K562 (cell line): Measurements from ENCODE around the gene MRPL40. TPM values are rescaled to one million over a fixed set of nuclear protein-coding genes. Genes with fewer than 3 reads are reported as not detected.

ENCODE experiments used
- HDAC8 ChIP-seq: fragments of 450-650 bp; IDR thresholded peaks from 2 replicates; pipeline ENCODE4 v1.6.1; 2016; ENCODE audit warnings: mild to moderate bottlenecking, missing genetic modification characterization, moderate library complexity, missing compliant biosample characterization
- KDM2B ChIP-seq: fragments of 250-450 bp; sonication (Bioruptor Pico); IDR thresholded peaks from 2 replicates; pipeline ENCODE4 v1.8.0; 2021; ENCODE audit warnings: mild to moderate bottlenecking, moderate library complexity
- MXI1 ChIP-seq: IDR thresholded peaks from 2 replicates; pipeline ENCODE4 v1.6.1; 2011; ENCODE audit warnings: low read depth, mild to moderate bottlenecking, improper control_type of control experiment, low read length
- MYNN ChIP-seq, 2 experiments: sonication (generic); formaldehyde crosslinking in 1 of 2; IDR thresholded peaks; 2 replicates each; pipeline versions ENCODE4 v1.5.0 to v1.6.1; 2016 to 2020; ENCODE audit warnings: antibody characterized with exemption in 1 of 2, missing genetic modification reagents in 1 of 2
- SMAD2 ChIP-seq: fragments of 150-350 bp; IDR thresholded peaks from 2 replicates; pipeline ENCODE4 v1.6.1; 2014; ENCODE audit warnings: low read depth, mild to moderate bottlenecking, low read length
- SMARCB1 ChIP-seq: IDR thresholded peaks from 2 replicates; pipeline ENCODE4 v1.6.1; 2011; ENCODE audit warnings: improper control_type of control experiment, low read depth; ENCODE audit not compliant: insufficient read length
- SMARCE1 ChIP-seq: fragments of 450-650 bp; IDR thresholded peaks from 2 replicates; pipeline ENCODE4 v1.7.1; 2016; ENCODE audit warnings: mild to moderate bottlenecking
- SRF ChIP-seq, 2 experiments: fragments of 250-450, 450-650 bp in 1 of 2; sonication (Bioruptor Pico) in 1 of 2; sonication (generic) in 1 of 2; formaldehyde crosslinking; IDR thresholded peaks; 2 replicates each; pipeline versions ENCODE4 v1.5.0 to v1.5.1; 2020 to 2022; ENCODE audit warnings: mild to moderate bottlenecking in 1 of 2, missing genetic modification reagents in 1 of 2
- TOE1 ChIP-seq, 2 experiments: fragments of 450-650 bp in 1 of 2; sonication (generic) in 1 of 2; formaldehyde crosslinking in 1 of 2; IDR thresholded peaks; 2 replicates each; pipeline versions ENCODE4 v1.7.1 to v1.8.0; 2016 to 2022; ENCODE audit warnings: borderline replicate concordance in 2 of 2, mild to moderate bottlenecking in 2 of 2, antibody characterized with exemption in 1 of 2, inconsistent platforms in 1 of 2, low read depth in 1 of 2, missing genetic modification reagents in 1 of 2, moderate library complexity in 1 of 2
- TRIM24 ChIP-seq, 2 experiments: fragments of 450-650 bp; IDR thresholded peaks; 2 replicates each; pipeline ENCODE4 v1.6.1; 2016
- polyA plus RNA-seq, 8 experiments: library from polyadenylated mRNA; depleted of rRNA in 4 of 8; stranded (reverse) in 5 of 8; unstranded in 3 of 8; fragments of >200 nt; fragmentation: Nextera tagmentation in 2 of 8; fragmentation: Illumina TruSeq in 1 of 8; extraction: Ambion mirVana in 2 of 8; extraction: Trizol in 1 of 8; gene quantifications; 2 replicates each; pipeline versions ENCODE4 v1.2.1 to v1.2.3, GENCODE V29; 2011 to 2014; ENCODE audit warnings: inconsistent platforms in 1 of 8, missing spikeins in 1 of 8
- total RNA-seq, 7 experiments: library from RNA; depleted of rRNA in 6 of 7; stranded (reverse); fragments of >200 nt in 6 of 7; fragmentation: Illumina TruSeq in 2 of 7; extraction: Trizol in 2 of 7; gene quantifications; 2 replicates each; pipeline versions ENCODE4 v1.2.1 to v1.2.3, GENCODE V29; 2011 to 2021; ENCODE audit warnings: low replicate concordance in 1 of 7
- TF ChIP-seq, protein P1 (sequence below), 2 experiments: fragments of 250-450 bp in 1 of 2; fragments of 450-650 bp in 1 of 2; sonication (Bioruptor Pico) in 1 of 2; IDR thresholded peaks; 2 replicates each; pipeline versions ENCODE4 v1.6.1 to v1.8.0; 2016 to 2021; ENCODE audit warnings: mild to moderate bottlenecking in 2 of 2, moderate library complexity in 2 of 2, missing compliant biosample characterization in 1 of 2, missing genetic modification characterization in 1 of 2
- TF ChIP-seq, protein P2 (sequence below): fragments of 450-650 bp; IDR thresholded peaks from 2 replicates; pipeline ENCODE4 v1.6.1; 2016; ENCODE audit warnings: borderline replicate concordance
- TF ChIP-seq, protein P3 (sequence below), 3 experiments: IDR thresholded peaks in 2 of 3; conservative IDR thresholded peaks in 1 of 3; 2 replicates each; pipeline ENCODE4 v1.5.1; 2011 to 2012; ENCODE audit warnings: low read length in 3 of 3, mild to moderate bottlenecking in 3 of 3, control low read depth in 2 of 3, improper control_type of control experiment in 1 of 3, inconsistent platforms in 1 of 3, low read depth in 1 of 3, mixed read lengths in 1 of 3, moderate library complexity in 1 of 3; ENCODE audit not compliant: insufficient read depth in 2 of 3

The MRPL40 gene
- total and polyA plus RNA-seq, 9 of the 15 experiments (the other 6 are each of a cell fraction or from before 2014, with no cell fraction given), result 132 to 652 (median 208) TPM

DNA sequence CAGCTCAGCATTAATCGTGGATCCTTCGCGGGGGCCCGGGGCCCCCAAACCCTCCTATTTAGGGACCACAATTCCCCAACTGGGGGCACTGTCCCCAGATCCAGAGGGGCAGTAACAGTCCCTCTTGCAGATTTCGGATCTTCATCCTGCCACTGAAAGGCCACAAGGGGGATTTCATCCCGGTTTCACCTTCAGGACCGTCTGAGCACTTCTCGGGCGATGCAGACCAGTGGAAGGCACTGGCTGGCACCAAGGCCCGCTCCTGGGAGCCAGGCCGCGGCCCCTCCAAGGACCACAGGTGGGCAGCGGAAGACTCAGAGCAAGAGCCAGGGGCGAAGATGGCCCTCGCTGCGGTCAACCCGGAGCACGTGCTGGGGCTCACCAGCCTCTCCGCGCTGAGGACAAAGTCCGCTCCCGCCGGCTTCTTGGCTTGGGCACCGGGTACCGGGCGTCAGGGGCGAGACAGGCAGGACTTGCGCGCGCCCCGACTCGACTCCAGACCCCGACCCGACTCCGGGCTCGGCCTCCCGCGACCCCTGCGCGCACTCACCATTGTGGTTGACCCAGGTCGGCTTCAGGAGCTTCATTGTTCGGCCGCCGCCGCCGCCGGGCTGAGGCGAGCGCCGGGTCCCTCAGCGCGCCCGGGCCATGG is 1.3 kb upstream of the MRPL40 start (continued):
- TF ChIP-seq, protein P1, sequence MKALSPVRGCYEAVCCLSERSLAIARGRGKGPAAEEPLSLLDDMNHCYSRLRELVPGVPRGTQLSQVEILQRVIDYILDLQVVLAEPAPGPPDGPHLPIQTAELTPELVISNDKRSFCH (CRISPR knock-in tag; IDR thresholded peaks at IDR 0.05), result no peak
- TF ChIP-seq, protein P1 (tag; IDR thresholded peaks at IDR 0.05), result no peak
- TF ChIP-seq, protein P2, sequence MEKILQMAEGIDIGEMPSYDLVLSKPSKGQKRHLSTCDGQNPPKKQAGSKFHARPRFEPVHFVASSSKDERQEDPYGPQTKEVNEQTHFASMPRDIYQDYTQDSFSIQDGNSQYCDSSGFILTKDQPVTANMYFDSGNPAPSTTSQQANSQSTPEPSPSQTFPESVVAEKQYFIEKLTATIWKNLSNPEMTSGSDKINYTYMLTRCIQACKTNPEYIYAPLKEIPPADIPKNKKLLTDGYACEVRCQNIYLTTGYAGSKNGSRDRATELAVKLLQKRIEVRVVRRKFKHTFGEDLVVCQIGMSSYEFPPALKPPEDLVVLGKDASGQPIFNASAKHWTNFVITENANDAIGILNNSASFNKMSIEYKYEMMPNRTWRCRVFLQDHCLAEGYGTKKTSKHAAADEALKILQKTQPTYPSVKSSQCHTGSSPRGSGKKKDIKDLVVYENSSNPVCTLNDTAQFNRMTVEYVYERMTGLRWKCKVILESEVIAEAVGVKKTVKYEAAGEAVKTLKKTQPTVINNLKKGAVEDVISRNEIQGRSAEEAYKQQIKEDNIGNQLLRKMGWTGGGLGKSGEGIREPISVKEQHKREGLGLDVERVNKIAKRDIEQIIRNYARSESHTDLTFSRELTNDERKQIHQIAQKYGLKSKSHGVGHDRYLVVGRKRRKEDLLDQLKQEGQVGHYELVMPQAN, result no peak
- TF ChIP-seq SMARCB1 (no peak), TOE1 (IDR thresholded peaks at IDR 0.05; ENCODE audit: borderline replicate concordance) (no peak), TOE1 (CRISPR knock-in tag; IDR thresholded peaks at IDR 0.05; ENCODE audit: borderline replicate concordance, low read depth) (no peak), MYNN (IDR thresholded peaks at IDR 0.05) (no peak), MYNN (CRISPR knock-in tag; IDR thresholded peaks at IDR 0.05) (no peak), HDAC8 (tag) (peak; percentile 72), SMAD2 (no peak), MXI1 (peak; percentile 49; the same call in 1 of the 2 replicates), SRF (CRISPR knock-in tag; IDR thresholded peaks at IDR 0.05) (peak in 1 of 2 experiments; percentile 54; a peak in 2 of 4 replicates), SMARCE1 (no peak), KDM2B (CRISPR knock-in tag) (peak; percentile 79; the same call in 1 of the 2 replicates), TRIM24 (IDR thresholded peaks at IDR 0.05) (no peak)
- TF ChIP-seq, protein P3, sequence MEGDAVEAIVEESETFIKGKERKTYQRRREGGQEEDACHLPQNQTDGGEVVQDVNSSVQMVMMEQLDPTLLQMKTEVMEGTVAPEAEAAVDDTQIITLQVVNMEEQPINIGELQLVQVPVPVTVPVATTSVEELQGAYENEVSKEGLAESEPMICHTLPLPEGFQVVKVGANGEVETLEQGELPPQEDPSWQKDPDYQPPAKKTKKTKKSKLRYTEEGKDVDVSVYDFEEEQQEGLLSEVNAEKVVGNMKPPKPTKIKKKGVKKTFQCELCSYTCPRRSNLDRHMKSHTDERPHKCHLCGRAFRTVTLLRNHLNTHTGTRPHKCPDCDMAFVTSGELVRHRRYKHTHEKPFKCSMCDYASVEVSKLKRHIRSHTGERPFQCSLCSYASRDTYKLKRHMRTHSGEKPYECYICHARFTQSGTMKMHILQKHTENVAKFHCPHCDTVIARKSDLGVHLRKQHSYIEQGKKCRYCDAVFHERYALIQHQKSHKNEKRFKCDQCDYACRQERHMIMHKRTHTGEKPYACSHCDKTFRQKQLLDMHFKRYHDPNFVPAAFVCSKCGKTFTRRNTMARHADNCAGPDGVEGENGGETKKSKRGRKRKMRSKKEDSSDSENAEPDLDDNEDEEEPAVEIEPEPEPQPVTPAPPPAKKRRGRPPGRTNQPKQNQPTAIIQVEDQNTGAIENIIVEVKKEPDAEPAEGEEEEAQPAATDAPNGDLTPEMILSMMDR (IDR thresholded peaks at IDR 0.05 in 2 of 3, conservative IDR thresholded peaks at IDR 0.05 in 1 of 3; ENCODE audit: insufficient read depth in 2 of 3, low read depth in 1 of 3, low read length in 3 of 3), result peak in 2 of 3 experiments; percentile 58 to 77; a peak in 4 of 6 replicates
